Transverse colon (tissue), 4 donors: ENCODE data around the gene PSMF1.

Source experiments
- POLR2A ChIP-seq: fragments of 450-650 bp; IDR thresholded peaks from one replicate; pipeline ENCODE4 v1.6.1; 2016; ENCODE audit warnings: antibody characterized with exemption, mild to moderate bottlenecking, moderate library complexity
- POLR2AphosphoS5 ChIP-seq, 3 donors: sonication (generic); formaldehyde crosslinking; IDR thresholded peaks; one replicate each; pipeline ENCODE4 v1.6.1; 2016; ENCODE audit warnings: antibody characterized with exemption in 3 of 3
- TF ChIP-seq, protein P1 (sequence below), 5 experiments: fragments of 200-600 bp in 3 of 5; fragments of 450-650 bp in 2 of 5; sonication (generic) in 3 of 5; IDR thresholded peaks; 1 replicate in 2 of 5; 2 replicates in 3 of 5; pipeline ENCODE4 v1.5.1; 2016 to 2017; ENCODE audit warnings: antibody characterized with exemption in 5 of 5, inconsistent platforms in 3 of 5, mild to moderate bottlenecking in 2 of 5, moderate library complexity in 1 of 5

DNA sequence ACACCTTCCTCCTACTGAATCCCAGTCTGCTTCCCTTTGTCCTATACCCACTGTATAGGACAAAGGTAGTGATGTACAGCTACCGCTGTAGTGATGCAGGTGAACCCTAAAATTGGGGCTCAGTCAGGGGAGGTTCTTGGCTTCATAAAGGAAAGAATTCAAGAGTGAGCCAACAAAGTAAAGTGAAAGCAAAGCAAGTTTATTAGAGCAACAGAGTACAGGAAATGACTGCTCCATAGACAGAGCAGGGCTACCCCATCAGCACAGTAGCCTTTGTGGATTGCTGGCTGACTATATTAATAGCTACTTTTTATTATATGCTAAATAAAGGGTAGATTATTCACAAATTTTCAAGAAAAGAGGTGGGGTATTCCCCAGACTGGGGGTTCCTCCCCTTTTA lies 81.6 kb downstream of the PSMF1 start:
- TF ChIP-seq, protein P1, sequence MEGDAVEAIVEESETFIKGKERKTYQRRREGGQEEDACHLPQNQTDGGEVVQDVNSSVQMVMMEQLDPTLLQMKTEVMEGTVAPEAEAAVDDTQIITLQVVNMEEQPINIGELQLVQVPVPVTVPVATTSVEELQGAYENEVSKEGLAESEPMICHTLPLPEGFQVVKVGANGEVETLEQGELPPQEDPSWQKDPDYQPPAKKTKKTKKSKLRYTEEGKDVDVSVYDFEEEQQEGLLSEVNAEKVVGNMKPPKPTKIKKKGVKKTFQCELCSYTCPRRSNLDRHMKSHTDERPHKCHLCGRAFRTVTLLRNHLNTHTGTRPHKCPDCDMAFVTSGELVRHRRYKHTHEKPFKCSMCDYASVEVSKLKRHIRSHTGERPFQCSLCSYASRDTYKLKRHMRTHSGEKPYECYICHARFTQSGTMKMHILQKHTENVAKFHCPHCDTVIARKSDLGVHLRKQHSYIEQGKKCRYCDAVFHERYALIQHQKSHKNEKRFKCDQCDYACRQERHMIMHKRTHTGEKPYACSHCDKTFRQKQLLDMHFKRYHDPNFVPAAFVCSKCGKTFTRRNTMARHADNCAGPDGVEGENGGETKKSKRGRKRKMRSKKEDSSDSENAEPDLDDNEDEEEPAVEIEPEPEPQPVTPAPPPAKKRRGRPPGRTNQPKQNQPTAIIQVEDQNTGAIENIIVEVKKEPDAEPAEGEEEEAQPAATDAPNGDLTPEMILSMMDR (IDR thresholded peaks at IDR 0.05): no peak
- no peak for TF ChIP-seq POLR2AphosphoS5 (IDR thresholded peaks at IDR 0.05)
- no peak for TF ChIP-seq POLR2A
